K562 (cell line): ENCODE measurements around the gene PLCG2. TPM values are rescaled to one million over a fixed set of nuclear protein-coding genes. Genes with fewer than 3 reads are reported as not detected.
A peak's percentile ranks its signal among the peaks of the same experiment; 100 is the strongest.

ENCODE experiments used
- ARID3B ChIP-seq: fragments of 250-450 bp; sonication (Bioruptor Pico); IDR thresholded peaks from 2 replicates; pipeline ENCODE4 v1.4.0; 2020; ENCODE audit warnings: borderline replicate concordance
- FOSL1 ChIP-seq: fragments of 200-800 bp; sonication (Bioruptor generic); conservative IDR thresholded peaks from 2 replicates; pipeline ENCODE4 v1.6.1; 2016; ENCODE audit warnings: missing genetic modification characterization, missing compliant biosample characterization
- HDAC2 ChIP-seq: fragments of 450-650 bp; IDR thresholded peaks from 2 replicates; pipeline ENCODE4 v1.6.1; 2016; ENCODE audit warnings: mild to moderate bottlenecking
- KDM4B ChIP-seq, 2 experiments: fragments of 450-650 bp in 1 of 2; sonication (generic) in 1 of 2; IDR thresholded peaks; 2 replicates each; pipeline ENCODE4 v1.6.1; 2016 to 2017; ENCODE audit warnings: borderline replicate concordance in 2 of 2, antibody characterized with exemption in 1 of 2, low read depth in 1 of 2, mild to moderate bottlenecking in 1 of 2
- LEF1 ChIP-seq: fragments of 450-650 bp; IDR thresholded peaks from 2 replicates; pipeline ENCODE4 v1.6.1; 2016; ENCODE audit warnings: mild to moderate bottlenecking
- NKRF ChIP-seq: fragments of 450-650 bp; IDR thresholded peaks from 2 replicates; pipeline ENCODE4 v1.6.1; 2016; ENCODE audit warnings: borderline replicate concordance
- RCOR1 ChIP-seq, 2 experiments: IDR thresholded peaks; 2 replicates each; pipeline ENCODE4 v1.6.1; 2012; ENCODE audit warnings: low read depth in 2 of 2, low read length in 2 of 2, borderline replicate concordance in 1 of 2, improper control_type of control experiment in 1 of 2
- polyA plus RNA-seq, 8 experiments: library from polyadenylated mRNA; depleted of rRNA in 4 of 8; stranded (reverse) in 5 of 8; unstranded in 3 of 8; fragments of >200 nt; fragmentation: Nextera tagmentation in 2 of 8; fragmentation: Illumina TruSeq in 1 of 8; extraction: Ambion mirVana in 2 of 8; extraction: Trizol in 1 of 8; gene quantifications; 2 replicates each; pipeline versions ENCODE4 v1.2.1 to v1.2.3, GENCODE V29; 2011 to 2014; ENCODE audit warnings: inconsistent platforms in 1 of 8, missing spikeins in 1 of 8
- total RNA-seq, 7 experiments: library from RNA; depleted of rRNA in 6 of 7; stranded (reverse); fragments of >200 nt in 6 of 7; fragmentation: Illumina TruSeq in 2 of 7; extraction: Trizol in 2 of 7; gene quantifications; 2 replicates each; pipeline versions ENCODE4 v1.2.1 to v1.2.3, GENCODE V29; 2011 to 2021; ENCODE audit warnings: low replicate concordance in 1 of 7

The PLCG2 gene
- total and polyA plus RNA-seq, 9 of the 15 experiments (the other 6 are each of a cell fraction or from before 2014, with no cell fraction given), result 0.94 to 7.1 (median 3.1) TPM

- TF ChIP-seq NKRF, result no peak
- no peak for TF ChIP-seq KDM4B (IDR thresholded peaks at IDR 0.05; ENCODE audit: borderline replicate concordance in 2 of 2, low read depth in 1 of 2)
- TF ChIP-seq FOSL1 (tag), result no peak
- TF ChIP-seq ARID3B, result no peak
- peak in 1 of 2 experiments; percentile 85; a peak in 2 of 4 replicates for TF ChIP-seq RCOR1 (IDR thresholded peaks at IDR 0.05; ENCODE audit: borderline replicate concordance in 1 of 2, low read depth in 2 of 2, low read length in 2 of 2)
- TF ChIP-seq LEF1, result no peak
- TF ChIP-seq HDAC2, result peak; percentile 72; the same call in 1 of the 2 replicates
These were observed 24.2 kb upstream of the PLCG2 start (continued) for GRCh38 chr16:81754858-81755257.
